Keratinocyte (primary cell): ENCODE results near the gene KCNQ2.

Source experiments
- CTCF ChIP-seq, 3 experiments: IDR thresholded peaks in 1 of 3; conservative IDR thresholded peaks in 1 of 3; optimal IDR thresholded peaks in 1 of 3; 2 replicates in 2 of 3; 3 replicates in 1 of 3; pipeline versions ENCODE3 to v1.5.1; 2011; ENCODE audit warnings: low read length in 3 of 3, mild to moderate bottlenecking in 3 of 3, moderate library complexity in 2 of 3, control low read depth in 1 of 3, inconsistent platforms in 1 of 3; ENCODE audit not compliant: insufficient read depth in 2 of 3; ENCODE audit errors: extremely low read depth in 1 of 3
- EZH2 ChIP-seq: IDR thresholded peaks from one replicate; pipeline ENCODE4 v1.6.1; 2012; ENCODE audit warnings: inconsistent platforms, mild to moderate bottlenecking, low read length, moderate library complexity

- no peak for TF ChIP-seq EZH2
- no peak for TF ChIP-seq CTCF (optimal IDR thresholded peaks at IDR 0.05 in 1 of 3, IDR thresholded peaks at IDR 0.05 in 1 of 3, conservative IDR thresholded peaks at IDR 0.05 in 1 of 3; ENCODE audit: extremely low read depth in 1 of 3, insufficient read depth in 2 of 3, low read length in 3 of 3)
Measured at GRCh38 chr20:63513207-63513606, 40.8 kb upstream of the KCNQ2 start.
